PC-3 (cell line): ENCODE data around the gene CNPY3.

ENCODE experiments used
- EZH2 ChIP-seq: fragments of 300-600 bp; sonication (generic); IDR thresholded peaks from one replicate; pipeline ENCODE4 v1.6.1; 2017; ENCODE audit warnings: antibody characterized with exemption, mild to moderate bottlenecking, low read length; ENCODE audit not compliant: unreplicated experiment
- EZH2phosphoT487 ChIP-seq: fragments of 300-600 bp; sonication (generic); IDR thresholded peaks from 2 replicates; pipeline ENCODE4 v1.6.1; 2018; ENCODE audit warnings: mild to moderate bottlenecking, antibody characterized with exemption, low read length, borderline replicate concordance
- TF ChIP-seq, protein P1 (sequence below): fragments of 300-600 bp; sonication (generic); conservative IDR thresholded peaks from 2 replicates; pipeline ENCODE4 v1.5.1; 2017; ENCODE audit warnings: antibody characterized with exemption, low read depth, mild to moderate bottlenecking, low read length

DNA sequence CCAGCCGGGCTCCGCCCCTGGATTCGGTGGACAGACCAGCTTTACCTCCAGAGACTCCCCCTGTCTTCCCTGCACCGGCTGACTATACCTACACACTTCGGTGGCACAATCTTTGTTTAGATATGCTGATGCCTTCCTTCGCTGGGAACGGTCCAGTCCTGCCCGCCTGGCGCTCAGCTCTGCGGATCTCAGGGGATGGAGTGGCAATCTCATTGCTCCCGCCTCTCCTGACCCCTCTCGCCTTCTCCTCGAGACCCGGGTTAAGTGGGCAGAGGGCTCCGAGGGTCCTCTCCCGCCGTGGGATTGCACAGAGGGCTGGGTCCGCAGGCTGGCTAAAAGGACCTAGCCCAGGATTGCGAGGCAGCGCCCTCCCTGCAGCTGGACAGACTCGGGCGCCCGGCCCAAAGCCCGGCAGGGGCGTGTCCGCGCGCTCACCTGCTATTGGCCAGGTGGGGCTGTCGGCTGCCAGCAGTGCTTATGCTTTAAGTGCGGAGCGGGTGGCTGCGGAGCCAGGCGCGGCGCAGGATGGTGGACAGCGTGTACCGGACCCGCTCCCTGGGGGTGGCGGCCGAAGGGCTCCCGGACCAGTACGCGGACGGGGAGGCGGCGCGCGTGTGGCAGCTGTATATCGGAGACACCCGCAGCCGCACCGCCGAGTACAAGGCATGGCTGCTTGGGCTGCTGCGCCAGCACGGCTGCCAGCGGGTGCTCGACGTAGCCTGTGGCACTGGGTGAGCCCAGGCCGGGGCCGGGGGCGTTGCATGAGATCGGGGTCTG is 31.2 kb downstream of the CNPY3 start, which contains the start of gene GNMT:
- TF ChIP-seq, protein P1, sequence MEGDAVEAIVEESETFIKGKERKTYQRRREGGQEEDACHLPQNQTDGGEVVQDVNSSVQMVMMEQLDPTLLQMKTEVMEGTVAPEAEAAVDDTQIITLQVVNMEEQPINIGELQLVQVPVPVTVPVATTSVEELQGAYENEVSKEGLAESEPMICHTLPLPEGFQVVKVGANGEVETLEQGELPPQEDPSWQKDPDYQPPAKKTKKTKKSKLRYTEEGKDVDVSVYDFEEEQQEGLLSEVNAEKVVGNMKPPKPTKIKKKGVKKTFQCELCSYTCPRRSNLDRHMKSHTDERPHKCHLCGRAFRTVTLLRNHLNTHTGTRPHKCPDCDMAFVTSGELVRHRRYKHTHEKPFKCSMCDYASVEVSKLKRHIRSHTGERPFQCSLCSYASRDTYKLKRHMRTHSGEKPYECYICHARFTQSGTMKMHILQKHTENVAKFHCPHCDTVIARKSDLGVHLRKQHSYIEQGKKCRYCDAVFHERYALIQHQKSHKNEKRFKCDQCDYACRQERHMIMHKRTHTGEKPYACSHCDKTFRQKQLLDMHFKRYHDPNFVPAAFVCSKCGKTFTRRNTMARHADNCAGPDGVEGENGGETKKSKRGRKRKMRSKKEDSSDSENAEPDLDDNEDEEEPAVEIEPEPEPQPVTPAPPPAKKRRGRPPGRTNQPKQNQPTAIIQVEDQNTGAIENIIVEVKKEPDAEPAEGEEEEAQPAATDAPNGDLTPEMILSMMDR, result no peak
- TF ChIP-seq EZH2phosphoT487, result no peak
- no peak for TF ChIP-seq EZH2
